ENCODE data around the gene BFSP1. TPM values are rescaled to one million over a fixed set of nuclear protein-coding genes. Genes with fewer than 3 reads are reported as not detected.

Gene BFSP1
- 3.6 TPM for polyA plus RNA-seq (ENCODE audit: insufficient read length)
- long read RNA-seq, donor 1, result 0 reads
- long read RNA-seq, donor 2, partial matches to known transcripts, result 1,155 of 1,200 reads
- long read RNA-seq, donor 2, other reads (novel, unspliced or antisense), result 44 of 1,200 reads
- long read RNA-seq, donor 3, result 0 reads
- long read RNA-seq, donor 4, partial matches to known transcripts, result 440 of 467 reads
- long read RNA-seq, donor 4, other reads (novel, unspliced or antisense), result 27 of 467 reads
- long read RNA-seq, donor 5, partial matches to known transcripts, result 0 of 2 reads
- long read RNA-seq, donor 5, other reads (novel, unspliced or antisense), result 0 of 2 reads
- long read RNA-seq, donor 6, partial matches to known transcripts, result 0 of 1 reads
- long read RNA-seq, donor 6, other reads (novel, unspliced or antisense), result 0 of 1 reads
- long read RNA-seq, donor 7, partial matches to known transcripts, result 922 of 970 reads
- long read RNA-seq, donor 7, other reads (novel, unspliced or antisense), result 48 of 970 reads
- long read RNA-seq, donor 8, result 0 reads

DNA sequence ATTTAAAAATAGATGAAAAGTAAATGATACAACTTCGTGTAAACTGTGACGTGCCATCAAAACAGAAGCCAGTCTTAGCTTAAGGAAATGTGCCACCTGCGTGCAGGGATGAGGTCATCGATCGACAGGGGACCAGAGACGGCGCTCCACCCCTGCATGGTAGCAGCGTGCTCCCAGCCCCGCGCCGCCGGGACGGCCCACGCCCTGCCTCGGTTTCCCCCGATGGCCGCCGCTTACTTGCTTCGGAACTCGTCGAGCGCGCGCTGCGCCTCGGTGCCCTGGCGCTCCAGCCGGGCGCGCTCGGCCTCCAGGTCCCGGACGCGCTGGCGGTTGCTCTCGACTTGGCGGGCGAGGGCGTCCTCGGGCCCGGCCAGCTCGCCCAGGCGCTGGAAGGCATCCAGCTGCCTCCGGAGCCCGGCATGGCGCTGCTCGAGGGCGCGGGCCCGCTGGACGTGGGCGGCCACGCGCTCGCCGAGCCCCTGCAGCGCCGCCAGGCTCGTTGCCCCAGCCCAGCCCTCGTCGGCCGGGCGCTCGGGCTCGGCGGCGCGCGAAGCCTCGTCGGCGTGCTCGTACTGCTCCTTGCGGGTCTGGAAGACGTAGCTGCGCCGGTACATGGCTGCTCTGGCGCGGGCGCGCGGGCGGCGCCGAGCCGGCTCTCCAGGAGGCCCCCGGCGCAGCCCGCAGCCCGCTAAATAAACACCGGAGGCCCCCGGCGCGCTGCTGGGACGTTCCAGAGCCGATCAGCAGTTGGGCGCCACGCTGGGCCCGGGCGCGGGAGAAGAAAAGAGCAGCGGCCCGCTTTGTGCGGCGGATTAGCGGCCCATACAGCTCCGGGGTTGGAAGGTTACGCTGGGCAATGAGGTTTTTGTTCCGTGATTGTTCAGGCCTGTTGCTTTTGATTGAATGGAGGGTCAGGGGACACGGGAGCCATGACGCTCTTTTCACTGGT, at the start of gene BFSP1:
BFSP1 (minus strand) TSS at position 664 of the 949 bp plus-strand sequence; CDS start at position 614, 50 bp downstream.
- DNase-seq, result no peak

DNA sequence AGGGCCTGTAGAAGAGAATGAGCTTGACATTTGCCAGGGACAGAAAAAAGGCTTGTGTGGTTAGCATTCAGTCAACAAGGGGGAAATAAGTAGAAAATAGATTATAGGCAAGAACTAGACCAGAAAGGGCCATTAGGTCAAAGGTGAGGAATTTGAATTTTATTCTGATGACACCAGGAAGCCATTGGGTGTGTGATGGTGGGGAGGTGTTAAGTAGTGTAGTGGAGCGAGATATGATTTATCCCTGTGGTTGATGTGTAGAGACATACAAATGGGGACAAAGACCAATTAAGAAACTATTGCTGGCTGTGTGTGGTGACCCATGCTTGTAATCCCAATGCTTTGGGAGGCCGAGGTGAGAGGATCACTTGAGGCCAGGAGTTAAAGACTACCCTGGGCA, 49.7 kb upstream of the BFSP1 start:
- DNase-seq, result no peak

DNA sequence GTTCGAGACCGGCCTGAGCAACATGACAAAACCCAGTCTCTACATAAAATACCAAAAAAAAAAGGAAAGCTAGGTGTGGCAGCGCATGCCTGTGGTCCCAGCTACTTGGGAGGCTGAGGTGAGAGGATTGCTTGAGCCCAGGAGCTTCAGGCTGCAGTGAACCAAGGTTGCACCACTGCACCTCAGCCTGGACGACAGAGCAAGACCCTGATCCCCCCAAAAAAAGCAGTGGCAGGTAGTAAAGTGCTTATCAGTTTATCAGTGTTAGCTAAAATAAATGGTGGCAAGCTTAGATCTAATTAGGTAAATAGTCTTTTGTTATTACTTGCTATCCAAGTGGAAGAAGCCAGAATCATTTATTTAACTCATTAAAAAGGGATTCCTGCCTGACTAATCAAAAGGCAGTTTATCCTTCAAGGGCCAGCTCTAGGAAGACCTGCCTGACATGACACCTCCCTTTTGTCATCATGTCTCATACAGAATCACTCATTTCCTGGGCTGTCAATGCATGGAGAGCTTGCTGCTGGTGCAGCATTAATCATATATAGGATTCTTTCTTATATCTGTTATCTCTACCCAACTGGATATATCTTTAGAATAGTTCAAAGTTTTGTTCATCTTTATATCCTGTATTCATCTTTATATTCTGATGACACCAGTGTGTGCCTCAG, 48.3 kb upstream of the BFSP1 start:
- no peak for DNase-seq

DNA sequence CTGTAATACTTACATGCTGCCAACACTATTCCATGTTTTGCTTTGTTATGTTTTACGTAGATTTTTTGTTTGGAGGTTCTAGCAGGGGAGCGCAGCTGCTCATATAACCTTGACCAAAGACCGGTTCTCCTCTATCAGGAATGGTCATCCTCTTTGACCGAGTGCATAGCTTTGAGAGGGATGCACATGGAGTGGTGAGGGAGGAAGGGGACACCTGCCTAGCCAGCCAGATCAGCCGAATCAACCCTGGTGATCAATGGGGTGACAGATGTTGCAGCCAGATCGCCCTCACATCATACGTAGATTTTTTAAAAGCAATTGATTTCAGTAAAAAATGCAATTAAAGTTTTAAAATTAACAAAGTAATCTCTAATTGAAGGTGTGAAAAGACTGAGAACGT, 45.0 kb upstream of the BFSP1 start:
- DNase-seq, result no peak

DNA sequence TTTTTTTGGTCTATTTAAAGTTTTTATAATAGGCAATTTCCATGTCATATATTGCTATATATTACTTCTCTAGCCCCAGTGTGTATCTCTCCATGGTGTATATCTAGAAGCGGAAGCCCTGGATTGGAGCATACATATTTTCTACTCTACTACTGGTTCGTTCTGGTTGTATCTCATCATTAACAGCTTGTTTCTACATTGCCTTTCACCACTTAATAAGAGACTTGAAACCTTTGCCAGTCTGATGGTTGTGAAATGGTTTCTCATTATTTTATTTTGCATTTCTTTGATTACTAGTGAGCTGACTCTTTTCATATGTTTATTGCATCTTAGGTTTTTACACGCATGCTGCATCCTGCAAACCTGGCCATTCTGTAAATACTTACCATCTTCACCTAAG, 42.3 kb upstream of the BFSP1 start:
- DNase-seq, result no peak

DNA sequence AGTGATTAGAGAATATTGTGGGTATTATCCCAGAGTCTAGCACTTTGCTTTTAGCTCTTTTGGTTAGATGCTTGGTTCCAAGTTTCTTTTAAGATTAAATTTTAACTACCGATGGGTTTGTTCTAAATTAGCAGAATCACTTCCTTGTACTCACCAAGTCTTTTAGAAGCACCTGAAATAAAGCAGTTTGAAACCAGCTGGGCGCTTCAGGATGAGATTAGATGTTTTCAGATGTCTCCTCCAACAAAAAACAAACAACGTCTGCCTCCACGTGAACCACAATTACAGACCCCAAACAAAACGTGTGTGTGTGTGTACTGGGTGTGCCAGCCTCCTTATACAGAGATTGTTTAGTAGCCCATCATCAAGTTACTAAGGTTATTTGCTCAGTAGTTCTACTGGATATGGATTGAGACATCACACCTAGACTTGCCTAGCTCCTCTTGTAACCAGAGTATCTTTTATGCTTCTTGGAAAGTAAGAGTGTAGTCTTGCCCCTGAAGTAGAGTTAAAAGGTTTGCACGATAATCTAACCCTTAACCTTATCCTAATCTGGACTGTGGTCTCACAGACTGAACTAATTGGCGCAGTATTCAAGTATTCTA, 41.0 kb upstream of the BFSP1 start:
- no peak for DNase-seq

DNA sequence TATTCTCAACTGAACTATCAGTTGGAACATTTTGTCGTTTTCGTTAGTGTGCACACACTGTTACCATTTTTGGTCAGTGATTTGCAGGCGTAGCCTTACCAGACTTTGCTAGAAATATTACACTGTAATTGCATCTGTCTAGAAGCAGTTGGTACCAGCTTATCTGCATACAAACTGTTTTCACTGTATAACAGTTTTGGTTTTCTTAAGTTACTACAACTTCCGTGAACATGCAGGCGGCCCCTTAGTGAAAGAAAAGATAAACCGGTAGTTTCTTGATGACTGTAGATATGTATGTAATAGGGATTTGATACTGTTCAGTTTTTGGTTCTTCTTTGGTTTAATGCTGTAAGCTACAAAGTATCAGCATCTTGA, 40.0 kb upstream of the BFSP1 start:
- DNase-seq, result no peak

DNA sequence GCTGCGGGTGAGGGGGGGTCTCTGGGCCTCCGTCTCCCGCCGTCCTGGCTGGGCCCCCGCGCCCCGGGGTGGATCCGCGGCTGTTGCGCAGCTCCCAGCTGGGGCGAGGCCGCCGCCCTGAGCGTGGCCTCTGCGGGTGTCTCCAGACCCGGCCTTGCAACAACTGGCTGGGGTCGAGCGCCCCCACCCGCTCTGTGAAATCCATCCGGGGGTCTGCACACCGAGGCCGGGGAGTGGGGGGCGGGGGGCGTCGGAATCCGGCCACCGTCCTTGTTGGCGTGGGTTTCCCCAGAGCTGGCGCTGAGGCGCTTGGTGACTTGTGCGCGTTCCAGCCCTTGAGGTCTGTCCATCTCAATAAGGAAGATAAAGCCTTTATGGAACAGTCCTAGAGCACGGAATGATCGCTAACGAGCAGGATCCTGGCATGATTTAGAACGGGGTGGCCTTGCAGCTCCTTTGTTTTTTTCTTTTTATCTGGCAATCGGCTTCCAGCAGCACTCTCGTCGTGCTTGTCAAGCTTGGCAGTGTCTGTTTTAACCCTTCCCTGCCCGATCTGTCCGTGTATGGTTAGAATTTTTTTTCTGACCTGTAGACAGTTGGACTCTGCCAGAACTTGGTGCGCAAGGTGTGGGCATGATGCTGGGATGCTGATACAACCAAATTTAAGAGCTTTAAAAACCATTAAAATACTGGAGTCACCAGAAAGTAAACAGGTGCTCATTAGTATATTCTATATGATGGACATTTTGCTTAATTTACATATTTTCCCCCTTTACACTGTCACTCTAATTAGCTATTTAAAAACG, 39.4 kb upstream of the BFSP1 start:
- DNase-seq, result peak; percentile 62

DNA sequence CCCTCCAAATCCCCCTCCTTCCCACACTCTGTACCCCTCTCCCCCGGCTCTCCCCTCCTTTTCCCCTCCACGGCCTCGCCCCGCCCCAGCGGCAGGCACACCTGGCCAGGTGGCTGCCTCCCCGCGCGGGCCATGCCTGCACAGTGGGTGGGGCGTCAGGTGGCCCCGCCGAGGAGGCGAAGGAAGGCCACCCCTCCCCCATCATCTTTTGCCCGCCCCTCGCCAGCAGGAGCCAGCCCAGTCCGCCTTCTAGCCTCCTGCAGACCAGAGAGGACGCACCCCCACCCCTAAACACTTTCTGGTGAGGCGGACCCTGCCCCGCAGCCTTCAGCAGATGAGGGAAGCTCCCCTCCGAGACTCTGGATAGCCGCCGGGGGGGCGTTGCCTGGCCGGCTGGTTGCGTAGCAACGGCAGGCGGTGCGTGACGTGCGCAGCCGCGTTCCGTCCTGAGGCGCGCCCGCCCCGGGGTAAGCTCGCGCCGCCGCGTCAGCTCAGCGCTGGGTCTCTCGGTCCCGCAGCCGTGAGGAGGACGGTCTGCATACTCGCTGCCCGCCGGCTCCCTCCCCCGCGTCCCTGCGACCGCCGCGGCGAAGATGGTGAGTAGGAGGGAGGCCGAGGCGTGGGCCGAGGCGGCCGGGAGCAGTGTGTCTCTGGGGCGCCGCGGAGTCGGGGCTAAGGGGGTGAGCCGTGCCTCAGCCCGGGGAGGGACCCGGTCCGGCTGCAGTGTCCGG, 38.6 kb upstream of the BFSP1 start, which contains the start of gene DSTN:
DSTN (plus strand) TSS at position 460 of the 731 bp plus-strand sequence; CDS start at position 594, 134 bp downstream.
- DNase-seq, result peak; percentile 93

DNA sequence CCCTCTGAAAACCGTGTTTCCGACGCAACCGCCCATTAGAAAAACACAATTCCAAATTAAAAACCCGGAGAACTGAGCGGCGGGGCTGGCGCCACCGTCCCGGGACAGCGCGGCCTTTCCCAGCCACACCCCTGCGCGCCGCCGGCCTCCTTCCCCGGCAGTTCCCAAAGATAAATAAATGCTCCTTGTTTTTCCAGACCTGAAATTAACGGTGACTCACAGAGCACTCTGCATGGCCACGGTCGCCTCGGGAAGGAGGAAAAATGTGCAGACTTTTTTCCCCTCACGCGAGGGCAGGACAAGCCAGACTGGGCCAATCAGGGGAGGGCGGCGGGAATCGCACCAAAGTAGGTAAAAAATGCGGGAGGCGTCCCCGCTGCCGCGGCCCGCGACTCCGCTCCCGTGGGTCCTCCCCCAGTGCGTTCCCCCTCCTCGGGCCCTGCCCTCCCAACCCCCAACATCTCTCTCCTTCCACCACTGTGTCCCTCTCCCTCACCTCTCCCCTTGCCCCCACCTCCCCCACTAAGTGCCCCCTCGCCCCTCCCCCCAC, 37.9 kb upstream of the BFSP1 start:
- peak; percentile 71 for DNase-seq

DNA sequence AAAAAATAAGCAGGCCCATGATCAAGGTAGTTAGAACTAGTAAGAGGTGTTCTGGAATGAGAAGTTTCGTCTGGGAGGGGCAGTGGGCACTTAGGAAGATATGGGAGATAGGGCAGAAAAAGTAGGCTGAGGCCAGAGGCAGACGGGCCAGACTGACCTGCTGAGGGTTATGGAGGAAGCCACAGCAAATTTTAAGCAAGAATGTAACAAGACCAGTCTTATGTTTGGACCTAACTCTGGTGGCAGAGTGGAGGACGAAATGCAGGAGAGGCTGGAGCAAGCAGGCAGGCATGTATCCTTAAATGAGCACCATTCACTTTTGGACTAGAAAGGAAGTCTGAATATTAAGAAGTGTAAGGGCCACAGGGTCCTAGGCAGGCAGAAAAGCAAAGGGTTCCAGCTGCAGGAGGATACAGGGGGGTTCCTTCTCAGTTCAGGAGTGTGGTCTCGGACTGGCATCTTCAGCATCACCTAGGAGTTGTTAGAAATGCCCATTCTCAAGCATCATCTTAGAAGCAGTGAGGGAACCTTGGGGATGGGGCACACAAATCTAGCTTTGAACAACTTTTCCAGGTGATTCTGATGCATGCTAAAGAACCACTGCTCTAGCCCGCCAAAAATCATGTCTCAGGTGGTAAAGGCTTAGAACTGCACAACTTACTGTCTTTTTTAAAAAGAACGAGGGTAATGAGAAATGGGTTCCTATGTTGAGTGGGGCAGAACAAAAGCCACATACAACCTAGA, 37.0 kb upstream of the BFSP1 start:
- DNase-seq, result no peak

DNA sequence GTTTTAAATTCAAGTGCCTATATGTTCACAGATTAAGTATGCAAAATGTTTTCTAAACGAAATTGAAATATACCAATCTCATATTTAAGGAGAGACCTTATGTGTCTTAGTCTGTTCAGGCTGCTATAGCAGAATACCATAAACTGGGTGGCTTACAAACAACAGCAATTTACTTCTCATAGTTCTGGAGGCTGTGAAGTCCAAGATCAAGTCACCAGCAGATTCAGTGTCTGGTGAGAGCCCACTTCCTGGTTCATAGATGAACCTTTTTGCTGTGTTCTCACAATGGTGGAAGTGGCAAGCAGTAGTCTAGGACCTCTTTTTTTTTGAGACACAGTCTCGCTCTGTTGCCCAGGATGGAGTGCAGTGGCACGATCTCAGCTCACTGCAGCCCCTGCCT, 35.2 kb upstream of the BFSP1 start:
- no peak for DNase-seq

DNA sequence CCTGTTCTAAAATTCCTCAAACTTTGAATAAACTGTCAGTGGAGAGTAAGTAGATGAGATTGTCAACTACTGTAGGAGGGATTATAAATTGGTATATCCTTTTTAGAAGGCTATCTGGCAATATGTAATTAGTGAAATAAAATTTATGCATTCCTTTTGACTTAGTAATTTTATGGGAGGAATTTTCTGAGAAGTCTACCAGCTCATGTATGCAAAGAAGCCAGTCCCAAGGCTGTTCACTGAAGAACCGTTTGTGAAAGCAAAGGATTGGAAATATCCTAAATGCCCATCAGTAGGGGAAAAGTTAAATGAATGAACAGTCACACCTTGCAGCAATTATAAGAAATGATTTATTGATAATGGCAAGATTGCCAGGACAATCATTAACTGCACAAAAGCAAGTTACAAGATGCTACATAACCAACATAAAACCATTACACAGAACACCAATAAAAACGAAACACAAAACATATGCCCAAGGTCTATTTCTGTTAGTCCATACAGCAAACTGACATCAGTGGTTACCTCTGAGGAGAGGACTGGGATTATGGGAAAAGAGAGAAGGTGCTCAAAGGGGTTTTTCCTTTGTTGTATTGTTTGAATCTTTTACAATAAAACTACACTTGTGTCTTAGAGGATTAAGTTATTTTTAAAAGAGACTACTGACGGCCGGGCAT, 34.1 kb upstream of the BFSP1 start:
- DNase-seq, result no peak

DNA sequence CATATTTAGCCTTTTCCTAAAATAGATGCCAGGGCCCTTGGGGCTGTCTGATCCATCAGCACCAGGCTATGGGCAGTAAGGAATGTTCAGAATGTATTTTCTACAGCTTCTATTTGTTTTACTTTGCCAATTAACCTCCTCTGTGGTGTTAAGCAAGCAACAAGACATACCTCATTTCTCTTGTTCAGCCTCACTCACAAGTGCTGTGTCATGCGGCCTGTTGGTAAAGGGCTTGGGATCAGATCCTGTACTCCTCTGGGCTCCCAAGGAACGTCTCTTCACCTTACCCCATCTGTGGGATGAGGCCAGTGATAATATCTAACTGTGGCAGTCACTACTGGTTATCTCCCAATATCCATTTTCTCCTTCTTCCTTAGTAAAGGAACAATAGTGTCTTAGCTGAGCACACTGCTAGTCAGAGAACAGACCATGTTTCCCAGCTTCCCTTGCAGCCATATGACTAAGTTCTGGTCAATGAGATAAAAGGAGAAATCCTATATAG, 31.7 kb upstream of the BFSP1 start:
- DNase-seq, result no peak

DNA sequence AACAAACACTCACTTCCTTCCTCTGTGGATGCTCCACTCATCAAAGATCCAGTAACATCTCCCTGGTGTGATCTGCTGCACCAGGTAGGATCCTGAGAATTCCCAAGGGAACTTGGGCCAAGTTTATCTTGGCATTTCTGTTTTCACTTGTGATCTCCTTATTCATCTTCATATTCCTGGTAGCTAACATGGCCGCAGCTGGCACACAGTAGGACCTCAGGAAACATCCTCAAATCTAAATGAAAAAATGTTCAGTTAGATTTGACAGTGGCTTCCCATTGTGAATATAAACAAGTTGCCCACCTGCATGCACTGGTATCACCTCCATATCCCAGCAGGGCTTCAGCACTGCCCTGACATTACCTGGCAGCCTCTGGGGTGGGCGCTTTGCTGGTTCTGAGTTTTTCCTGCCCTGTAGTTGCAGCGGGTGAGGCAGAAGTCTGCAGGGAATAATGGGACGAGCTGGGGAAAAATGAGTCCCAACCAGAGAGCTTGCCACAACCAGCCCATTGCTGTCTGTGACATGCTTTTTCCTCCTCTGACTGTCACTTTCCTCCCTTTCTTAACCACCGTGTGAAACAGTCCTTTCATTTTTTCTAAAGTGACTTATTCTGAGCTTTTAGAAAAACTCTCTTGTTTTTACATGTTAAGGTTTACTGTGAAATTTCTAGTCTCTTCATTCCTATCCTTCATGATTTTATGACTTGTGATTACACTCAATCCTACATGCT, 29.3 kb upstream of the BFSP1 start:
- DNase-seq, result no peak

DNA sequence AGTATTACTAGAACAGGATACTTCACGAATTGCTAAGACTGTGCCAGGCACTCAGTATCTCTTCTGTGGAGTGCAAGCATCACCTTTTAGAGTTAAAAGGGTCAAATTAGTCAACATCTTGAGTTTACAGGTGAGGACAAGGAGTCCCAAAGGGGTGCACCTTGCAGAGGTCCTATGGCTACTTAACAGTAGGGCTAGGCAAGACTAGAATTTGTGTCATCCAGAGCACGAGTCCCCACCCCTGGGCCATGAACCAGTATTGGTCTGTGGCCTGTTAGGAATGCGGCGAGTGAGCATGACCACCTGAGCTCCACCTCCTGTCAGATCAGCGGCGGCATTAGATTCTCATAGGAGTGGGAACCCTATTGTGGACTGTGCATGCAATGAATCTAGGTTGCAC, 28.2 kb upstream of the BFSP1 start:
- DNase-seq, result no peak

DNA sequence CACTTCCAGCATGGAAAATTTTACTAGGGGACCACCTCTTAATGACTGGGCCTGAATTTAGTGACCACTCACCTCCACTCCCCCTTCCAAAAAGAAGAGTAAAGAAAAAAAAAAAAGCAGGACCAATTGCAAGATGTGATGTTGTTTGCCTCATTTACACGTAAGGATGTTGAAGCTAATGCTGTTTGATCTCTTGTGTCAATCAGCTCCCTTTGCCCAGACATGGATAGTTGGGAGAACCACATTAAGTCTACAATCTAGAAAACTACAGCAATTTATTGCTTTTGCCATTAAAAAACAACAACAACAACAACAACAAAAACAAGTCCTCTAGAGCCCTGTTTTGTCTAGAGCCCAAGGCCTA, 27.7 kb upstream of the BFSP1 start:
- DNase-seq, result no peak

Data from left kidney (tissue), 8 donors.